Measurements from ENCODE around the gene FTH1.
A peak's percentile ranks its signal among the peaks of the same experiment; 100 is the strongest.

FTH1 gene

DNA sequence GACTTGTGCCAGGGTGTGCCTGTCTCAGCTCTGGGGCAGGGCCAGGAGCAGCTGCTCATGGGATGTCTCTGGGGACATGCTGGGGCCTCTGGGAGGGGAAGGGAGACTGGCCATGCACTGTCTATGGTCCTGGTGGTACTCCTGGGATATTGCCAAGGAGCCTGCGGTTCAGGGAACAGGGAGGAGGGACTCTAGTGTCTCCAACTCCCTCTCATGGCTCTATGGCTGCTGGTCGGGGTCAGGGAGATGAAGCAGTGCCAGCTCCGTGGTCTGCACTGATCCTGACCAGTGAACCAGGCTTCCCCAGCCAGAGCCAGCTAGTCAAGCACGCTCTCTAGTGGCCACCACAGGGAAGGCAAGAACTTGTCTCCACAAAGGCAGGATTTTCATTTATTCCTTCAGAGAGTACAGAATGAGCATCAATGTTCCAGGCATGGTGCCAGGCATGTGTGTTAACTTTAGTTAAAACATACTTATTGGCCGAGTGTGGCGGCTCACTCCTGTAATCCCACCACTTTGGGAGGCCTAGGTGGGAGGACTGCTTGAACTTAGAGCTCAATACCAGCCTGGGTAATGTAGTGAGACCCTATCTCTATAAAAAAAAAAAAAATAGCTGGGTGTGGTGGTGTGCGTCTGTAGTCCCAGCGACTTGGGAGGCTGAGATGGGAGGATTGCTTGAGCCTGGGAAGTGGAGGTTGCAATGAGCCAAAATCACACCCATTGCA, 19.8 kb downstream of the FTH1 start:
- peak; percentile 70 to 75 for DNase-seq

GRCh38 chr11:61946894-61947293, 20.5 kb downstream of the FTH1 start:
- DNase-seq: no peak

DNA sequence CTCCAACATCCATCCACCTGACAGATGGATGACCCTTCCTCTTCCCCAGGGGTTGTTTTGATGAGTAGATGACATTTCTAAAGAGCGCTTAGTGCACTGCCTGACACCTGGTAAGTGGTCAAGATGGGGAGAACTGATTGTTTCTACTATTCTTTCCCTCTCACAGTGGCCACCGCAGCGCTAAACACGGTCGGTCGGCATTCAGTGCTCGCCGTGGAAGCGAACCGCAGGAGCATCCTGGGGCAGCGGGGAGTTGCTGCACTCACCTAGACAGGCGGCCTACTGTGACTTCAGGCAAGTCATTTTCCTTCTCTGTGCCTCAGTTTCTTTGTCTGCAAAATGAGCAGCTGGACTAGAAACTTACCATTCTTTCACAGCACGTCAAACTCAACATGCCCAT, 22.2 kb downstream of the FTH1 start:
- no peak for DNase-seq

DNA sequence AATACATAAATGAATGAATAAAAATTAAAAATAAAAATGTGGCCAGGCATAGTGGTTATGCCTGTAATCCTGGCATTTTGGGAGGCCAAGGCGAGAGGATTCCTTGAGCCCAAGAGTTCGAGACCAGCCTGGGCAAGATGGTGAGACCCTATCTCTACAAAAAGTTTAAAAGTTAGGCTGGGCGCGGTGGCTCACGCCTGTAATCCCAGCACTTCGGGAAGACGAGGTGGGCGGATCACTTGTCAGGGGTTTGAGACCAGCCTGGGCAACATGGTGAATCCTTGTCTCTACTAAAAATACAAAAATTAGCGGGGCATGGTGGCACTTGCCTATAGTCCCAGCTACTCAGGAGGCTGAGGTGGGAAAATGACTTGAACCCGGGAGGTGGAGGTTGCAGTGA, 27.0 kb downstream of the FTH1 start:
- DNase-seq: no peak

GRCh38 chr11:61935861-61936260, 31.6 kb downstream of the FTH1 start:
- DNase-seq: no peak

GRCh38 chr11:61930933-61931332, 36.5 kb downstream of the FTH1 start:
- DNase-seq: no peak

GRCh38 chr11:61928606-61929005, 38.8 kb downstream of the FTH1 start:
- DNase-seq: no peak

GRCh38 chr11:61927501-61927900, 39.9 kb downstream of the FTH1 start:
- no peak for DNase-seq

GRCh38 chr11:61926235-61926634, 41.2 kb downstream of the FTH1 start:
- no peak for DNase-seq

GRCh38 chr11:61925736-61926135, 41.7 kb downstream of the FTH1 start:
- DNase-seq: no peak

GRCh38 chr11:61924064-61924455, 43.4 kb downstream of the FTH1 start:
- DNase-seq: no peak

DNA sequence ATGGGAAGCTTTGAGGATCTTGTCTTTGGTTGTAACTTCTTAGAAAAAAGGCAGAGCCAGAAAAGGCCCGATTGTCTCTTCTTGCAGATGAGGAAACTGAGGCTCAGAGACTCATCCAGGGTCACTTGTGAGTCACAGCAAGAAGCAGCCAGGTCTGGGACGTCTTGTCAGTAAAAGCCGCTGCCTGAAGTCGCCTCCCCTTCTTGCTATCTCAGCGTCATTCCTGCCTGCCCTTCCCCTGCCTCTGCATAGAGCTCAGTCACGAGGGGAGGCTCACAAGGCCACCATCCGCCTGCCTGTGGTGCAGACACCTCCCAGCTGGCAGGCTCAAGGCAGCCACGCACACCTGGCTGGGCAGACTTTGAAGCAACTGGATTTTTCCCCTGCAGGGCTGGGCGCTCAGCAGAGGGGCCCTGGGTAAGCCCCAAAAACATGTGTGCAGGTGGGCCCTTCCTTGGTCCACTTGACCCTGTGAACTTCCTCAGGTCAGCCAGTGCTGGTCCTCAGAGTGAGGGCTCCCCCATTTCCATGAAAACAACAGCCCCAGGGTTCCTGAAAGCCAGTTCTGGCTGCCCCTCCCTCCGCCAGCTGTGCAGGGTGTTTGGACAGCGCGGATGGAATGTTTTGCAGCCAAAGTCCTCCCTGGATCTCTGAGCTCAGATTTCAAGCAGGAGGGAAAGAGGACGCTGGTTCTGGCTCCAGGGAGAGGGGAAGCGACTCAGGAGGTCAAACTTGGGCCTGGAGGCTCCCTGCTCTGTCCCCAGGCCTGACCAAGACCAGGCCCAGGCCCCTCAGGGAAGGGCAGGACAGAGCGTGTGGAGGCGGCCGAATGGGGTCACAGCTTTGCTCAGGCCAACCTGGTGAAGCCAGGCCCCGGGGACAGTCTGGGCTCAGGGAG, 44.0 kb downstream of the FTH1 start:
- no peak for DNase-seq

GRCh38 chr11:61922539-61922938, 44.9 kb downstream of the FTH1 start:
- peak in 1 of 2 donors; percentile 25 for DNase-seq

GRCh38 chr11:61921446-61921845, 46.0 kb downstream of the FTH1 start:
- DNase-seq: no peak

GRCh38 chr11:61919705-61920631, 47.5 kb downstream of the FTH1 start:
- DNase-seq: no peak

- no peak for DNase-seq
Observed at GRCh38 chr11:61918938-61919704, 48.3 kb downstream of the FTH1 start.

GRCh38 chr11:61918251-61918937, 49.0 kb downstream of the FTH1 start:
- DNase-seq: no peak

DNA sequence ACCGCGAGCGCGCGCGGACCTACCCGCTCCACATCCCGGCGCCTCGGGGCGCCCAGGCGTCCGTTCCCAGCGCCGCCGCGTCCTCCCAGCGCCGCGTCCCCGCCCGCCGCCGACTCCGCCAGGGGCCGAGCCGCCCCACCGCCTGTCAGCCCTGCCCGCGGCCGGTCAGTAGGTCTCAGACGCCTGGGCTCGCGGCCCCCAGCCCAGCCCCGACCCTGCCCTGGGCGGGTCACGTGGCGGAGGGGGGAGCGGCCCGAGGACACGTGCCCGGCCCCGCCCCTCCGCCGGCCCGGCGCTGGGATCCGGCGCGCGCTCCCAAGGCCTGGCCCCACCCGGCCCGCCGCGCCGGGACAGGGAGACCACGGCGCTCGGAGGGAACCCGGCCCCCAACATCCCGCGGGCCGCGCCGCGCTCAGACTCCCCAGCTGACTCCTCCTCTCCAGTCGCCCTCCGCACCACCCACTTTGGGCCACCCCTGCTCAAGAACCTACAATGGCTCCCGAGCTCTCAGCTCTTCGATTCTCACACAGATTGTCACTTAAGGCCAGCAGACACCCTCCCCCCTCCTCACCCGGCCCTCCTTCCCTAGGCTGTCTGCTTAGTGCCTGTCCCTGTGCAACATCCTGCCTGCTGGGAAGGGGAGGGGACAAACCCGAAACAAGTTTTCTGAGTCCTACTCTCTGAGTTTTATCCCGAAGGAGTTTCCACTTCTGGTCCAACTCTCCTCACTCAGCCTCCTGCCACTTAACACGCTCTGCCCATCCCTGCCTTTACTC, 49.9 kb downstream of the FTH1 start, which contains the start of gene RAB3IL1:
Gene RAB3IL1, minus strand, starts transcription at position 233 of the 776 bp plus-strand sequence. Its CDS starts 199 bp downstream, at position 34.
- no peak for DNase-seq

GRCh38 chr11:61916737-61917333, 50.6 kb downstream of the FTH1 start:
- DNase-seq: no peak

DNA sequence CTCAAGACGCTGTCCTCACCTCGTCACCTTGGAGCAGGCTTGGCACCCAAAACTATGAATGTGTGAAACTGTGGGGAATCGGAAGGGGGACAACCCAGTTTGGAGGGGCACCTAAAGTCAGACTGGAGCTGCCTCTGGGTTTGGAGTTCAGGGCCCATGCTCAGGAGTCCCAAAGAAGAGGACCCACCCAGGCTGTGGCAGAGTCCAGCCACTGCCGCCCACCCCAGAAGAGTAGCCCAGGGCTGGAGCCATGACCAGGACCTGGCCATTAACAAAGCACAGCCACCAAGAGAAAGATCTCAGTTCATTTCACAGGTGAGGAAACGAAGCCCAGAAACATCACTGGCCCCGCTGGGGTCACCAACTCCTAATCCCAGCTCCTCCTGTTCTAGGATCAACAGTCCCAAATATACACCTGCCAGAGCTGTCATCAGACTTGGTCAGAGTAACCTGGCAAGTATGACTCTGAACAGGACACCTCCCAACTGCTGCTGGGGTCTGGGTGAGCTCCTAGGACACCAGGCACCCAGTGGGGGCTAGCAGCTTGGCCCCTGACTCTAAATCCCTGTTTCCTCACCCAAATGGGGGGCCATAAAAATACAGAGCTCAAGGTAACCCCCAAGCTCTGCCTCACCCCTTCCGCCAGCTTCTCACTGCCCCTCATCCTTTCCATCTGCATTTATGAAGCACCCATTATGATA, 52.8 kb downstream of the FTH1 start:
- no peak for DNase-seq
